ENCODE data around the gene KCNH5. TPM values are rescaled to one million over a fixed set of nuclear protein-coding genes. Genes with fewer than 3 reads are reported as not detected.

KCNH5 gene
- not detected for total RNA-seq

DNA sequence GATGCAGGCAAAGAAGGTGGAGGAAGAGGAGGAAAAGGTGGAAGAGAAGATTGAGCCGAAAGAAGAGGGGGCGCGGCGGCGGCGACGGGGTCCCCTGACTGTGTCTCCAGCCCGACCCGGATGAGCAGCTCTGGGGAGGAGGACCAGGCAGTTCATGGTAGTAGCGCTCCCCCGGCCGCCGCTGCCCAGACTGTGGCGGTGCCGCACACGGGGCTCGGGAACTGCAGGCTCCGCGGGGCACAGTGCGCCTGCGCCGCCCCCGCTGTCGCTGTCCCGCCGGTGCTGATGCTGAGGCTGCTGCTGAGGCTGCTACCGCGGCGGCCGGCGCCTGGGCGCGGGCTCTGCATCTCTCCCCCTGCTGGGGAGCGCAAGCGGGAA is at the start of gene KCNH5:
Gene KCNH5, minus strand, starts transcription at position 225 of the 378 bp plus-strand sequence. CDS start 272 bp downstream, outside the sequence.
- peak; percentile 32 for DNase-seq
- Mint-ChIP-seq H3K4me1 (ENCODE audit: low read depth) (no peaks in the 10 kb centered on the region), H3K27ac (no peak within 1 kb of the TSS), H3K4me3 (no peak within 1 kb of the TSS), H3K27me3 (peaks cover 23% of the 10 kb centered on the region), H3K9me3 (no peaks in the 10 kb centered on the region), H3K36me3 (no peaks in the 10 kb centered on the region)
- intact Hi-C loops (cut with micrococcal nuclease): no loop called here
- ChIA-PET CTCF (no interaction called here), POLR2A (no interaction called here)

- DNase-seq: no peak
- ChIA-PET CTCF (no interaction called here), POLR2A (no interaction called here)
- no peak overlapping the region for H3K4me3 Mint-ChIP-seq
- H3K27me3 Mint-ChIP-seq: peaks cover 2% of the 10 kb centered on the region
- intact Hi-C loops (cut with micrococcal nuclease): no loop called here
- no peaks in the 10 kb centered on the region for H3K4me1 Mint-ChIP-seq (ENCODE audit: low read depth)
- no peaks in the 10 kb centered on the region for H3K9me3 Mint-ChIP-seq
- H3K27ac Mint-ChIP-seq: no peak overlapping the region
- no peaks in the 10 kb centered on the region for H3K36me3 Mint-ChIP-seq
Measured at GRCh38 chr14:63091394-63091996, 46.2 kb upstream of the KCNH5 start.

GRCh38 chr14:63088865-63089264 is 43.6 kb upstream of the KCNH5 start:
- Mint-ChIP-seq H3K4me1 (ENCODE audit: low read depth) (no peaks in the 10 kb centered on the region), H3K27me3 (no peaks in the 10 kb centered on the region), H3K36me3 (no peaks in the 10 kb centered on the region), H3K9me3 (peaks cover 8% of the 10 kb centered on the region), H3K4me3 (no peak overlapping the region), H3K27ac (no peak overlapping the region)
- ChIA-PET CTCF (no interaction called here), POLR2A (no interaction called here)
- DNase-seq: no peak
- intact Hi-C loops (cut with micrococcal nuclease): no loop called here

GRCh38 chr14:63078569-63078968 is 33.3 kb upstream of the KCNH5 start:
- POLR2A ChIA-PET: no interaction called here
- no peak overlapping the region for H3K4me3 Mint-ChIP-seq
- peaks cover 1% of the 10 kb centered on the region for H3K27me3 Mint-ChIP-seq

GRCh38 chr14:63076488-63076887 is 31.2 kb upstream of the KCNH5 start:
- no peak for DNase-seq
- Mint-ChIP-seq H3K4me1 (ENCODE audit: low read depth) (no peaks in the 10 kb centered on the region), H3K4me3 (no peak overlapping the region), H3K27ac (no peak overlapping the region), H3K27me3 (peaks cover 1% of the 10 kb centered on the region), H3K36me3 (no peaks in the 10 kb centered on the region), H3K9me3 (no peaks in the 10 kb centered on the region)
- intact Hi-C loops (cut with micrococcal nuclease): no loop called here
- CTCF ChIA-PET: no interaction called here
- POLR2A ChIA-PET: no interaction called here

More at GRCh38 chr14:63078569-63078968, 33.3 kb upstream of the KCNH5 start:
- Mint-ChIP-seq H3K4me1 (ENCODE audit: low read depth) (no peaks in the 10 kb centered on the region), H3K9me3 (no peaks in the 10 kb centered on the region), H3K27ac (no peak overlapping the region), H3K36me3 (no peaks in the 10 kb centered on the region)
- CTCF ChIA-PET: no interaction called here
- intact Hi-C loops (cut with micrococcal nuclease): no loop called here
- no peak for DNase-seq

DNA sequence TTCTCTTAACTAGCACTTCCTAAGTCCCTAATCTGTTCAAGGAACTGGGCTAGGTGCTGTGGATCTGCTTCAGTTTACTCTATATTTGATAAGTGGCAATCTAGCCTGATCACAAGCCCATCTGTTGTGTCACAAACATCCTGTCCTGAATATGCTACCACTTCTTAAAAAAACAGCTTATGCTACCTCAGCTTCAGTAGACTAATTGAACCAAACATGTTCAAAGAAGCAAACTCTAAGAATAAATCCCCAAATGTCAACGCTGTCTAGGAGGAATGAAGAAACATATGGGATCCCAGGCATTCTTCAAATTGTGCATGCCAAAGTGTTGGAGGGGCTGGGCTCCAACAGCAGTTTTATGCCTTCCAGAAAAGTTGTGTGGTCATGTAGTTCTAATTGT is 10.4 kb upstream of the KCNH5 start:
- intact Hi-C loops (cut with micrococcal nuclease): no loop called here
- POLR2A ChIA-PET: no interaction called here
- Mint-ChIP-seq H3K36me3 (no peaks in the 10 kb centered on the region), H3K9me3 (no peaks in the 10 kb centered on the region), H3K27ac (no peak overlapping the region), H3K4me3 (no peak overlapping the region), H3K4me1 (ENCODE audit: low read depth) (no peaks in the 10 kb centered on the region), H3K27me3 (no peaks in the 10 kb centered on the region)
- DNase-seq: no peak
- CTCF ChIA-PET: no interaction called here

DNA sequence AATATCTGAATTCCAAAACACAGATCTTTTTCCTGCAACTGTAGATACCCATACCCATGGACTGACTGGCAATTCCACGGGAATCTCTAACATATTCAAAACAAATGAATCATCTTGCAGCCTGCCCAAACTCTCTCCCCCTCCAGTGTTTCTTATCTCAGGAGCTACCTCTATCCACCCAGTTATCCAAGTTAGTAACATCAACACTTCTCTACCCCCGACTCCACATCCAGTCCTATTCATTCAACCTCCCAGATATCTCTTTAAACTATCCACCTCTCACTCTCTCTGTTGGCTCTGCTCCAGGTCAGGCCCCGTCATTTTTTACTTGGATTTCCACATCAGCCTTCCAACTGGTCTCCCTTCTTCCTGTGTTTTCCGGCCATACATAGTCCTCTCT is 6.7 kb upstream of the KCNH5 start:
- Mint-ChIP-seq H3K27ac (no peak overlapping the region), H3K4me1 (ENCODE audit: low read depth) (no peaks in the 10 kb centered on the region), H3K4me3 (no peak overlapping the region), H3K9me3 (no peaks in the 10 kb centered on the region), H3K36me3 (no peaks in the 10 kb centered on the region), H3K27me3 (peaks cover 4% of the 10 kb centered on the region)
- CTCF ChIA-PET: no interaction called here
- DNase-seq: no peak
- intact Hi-C loops (cut with micrococcal nuclease): no loop called here
- POLR2A ChIA-PET: no interaction called here

DNA sequence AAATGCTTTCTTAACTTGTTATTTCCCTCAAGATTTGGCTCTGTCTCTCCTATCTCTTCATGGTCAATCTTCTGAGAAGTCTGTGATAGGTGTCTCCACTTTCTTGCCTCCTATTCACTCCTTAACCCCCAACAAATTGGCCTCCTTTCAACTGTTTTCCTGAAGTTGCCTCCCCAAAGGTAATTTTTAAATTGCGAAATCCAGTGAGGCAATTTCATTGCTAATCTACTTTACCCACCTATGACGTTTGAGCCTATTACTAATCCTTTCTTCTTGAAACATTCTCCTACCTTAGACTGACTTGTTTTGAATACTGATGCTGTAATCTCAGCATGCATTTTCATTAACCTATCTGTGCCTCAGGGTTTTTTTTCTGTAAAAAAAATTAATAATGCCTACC is 6.0 kb upstream of the KCNH5 start:
- Mint-ChIP-seq H3K27ac (no peak overlapping the region), H3K4me3 (no peak overlapping the region), H3K9me3 (no peaks in the 10 kb centered on the region), H3K4me1 (ENCODE audit: low read depth) (no peaks in the 10 kb centered on the region), H3K27me3 (peaks cover 10% of the 10 kb centered on the region), H3K36me3 (no peaks in the 10 kb centered on the region)
- CTCF ChIA-PET: no interaction called here
- DNase-seq: no peak
- intact Hi-C loops (cut with micrococcal nuclease): no loop called here
- POLR2A ChIA-PET: no interaction called here

DNA sequence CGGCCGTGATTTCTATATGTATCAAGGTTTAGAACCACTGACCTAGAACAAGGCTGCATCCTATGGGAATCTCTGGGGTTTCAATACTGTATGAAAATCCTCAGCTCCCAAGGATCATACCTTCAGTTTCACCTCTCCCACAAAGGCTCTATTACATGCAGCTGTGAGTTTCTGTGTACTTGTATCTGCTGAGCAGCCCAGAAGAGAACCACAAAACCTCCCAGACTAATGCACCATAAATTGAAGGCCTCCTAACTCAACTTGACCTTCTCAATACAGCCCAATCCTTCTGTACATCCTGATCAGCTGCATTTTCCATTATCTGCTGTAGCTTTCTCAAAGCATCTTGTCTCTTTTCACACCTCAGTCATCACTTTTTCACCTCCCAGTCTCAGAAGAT is 5.4 kb upstream of the KCNH5 start:
- ChIA-PET CTCF (no interaction called here), POLR2A (no interaction called here)
- Mint-ChIP-seq H3K27me3 (peaks cover 12% of the 10 kb centered on the region), H3K36me3 (no peaks in the 10 kb centered on the region), H3K27ac (no peak overlapping the region), H3K4me3 (no peak overlapping the region), H3K4me1 (ENCODE audit: low read depth) (no peaks in the 10 kb centered on the region), H3K9me3 (no peaks in the 10 kb centered on the region)
- no peak for DNase-seq
- intact Hi-C loops (cut with micrococcal nuclease): no loop called here

GRCh38 chr14:63046339-63047268 is 1.3 kb upstream of the KCNH5 start:
- POLR2A ChIA-PET: no interaction called here
- H3K27me3 Mint-ChIP-seq: peaks cover 23% of the 10 kb centered on the region
- H3K4me1 Mint-ChIP-seq (ENCODE audit: low read depth): no peaks in the 10 kb centered on the region
- no peaks in the 10 kb centered on the region for H3K36me3 Mint-ChIP-seq
- CTCF ChIA-PET: no interaction called here
- intact Hi-C loops (cut with micrococcal nuclease): no loop called here
- no peak overlapping the region for H3K4me3 Mint-ChIP-seq
- H3K27ac Mint-ChIP-seq: no peak overlapping the region
- no peaks in the 10 kb centered on the region for H3K9me3 Mint-ChIP-seq
- DNase-seq: no peak

- Mint-ChIP-seq H3K36me3 (no peaks in the 10 kb centered on the region), H3K4me1 (ENCODE audit: low read depth) (no peaks in the 10 kb centered on the region), H3K9me3 (no peaks in the 10 kb centered on the region), H3K27me3 (peaks cover 23% of the 10 kb centered on the region), H3K27ac (no peak overlapping the region), H3K4me3 (no peak overlapping the region)
- ChIA-PET CTCF (no interaction called here), POLR2A (no interaction called here)
- DNase-seq: no peak
- intact Hi-C loops (cut with micrococcal nuclease): no loop called here
Measured at GRCh38 chr14:63045612-63046320, 508 bp upstream of the KCNH5 start.

DNA sequence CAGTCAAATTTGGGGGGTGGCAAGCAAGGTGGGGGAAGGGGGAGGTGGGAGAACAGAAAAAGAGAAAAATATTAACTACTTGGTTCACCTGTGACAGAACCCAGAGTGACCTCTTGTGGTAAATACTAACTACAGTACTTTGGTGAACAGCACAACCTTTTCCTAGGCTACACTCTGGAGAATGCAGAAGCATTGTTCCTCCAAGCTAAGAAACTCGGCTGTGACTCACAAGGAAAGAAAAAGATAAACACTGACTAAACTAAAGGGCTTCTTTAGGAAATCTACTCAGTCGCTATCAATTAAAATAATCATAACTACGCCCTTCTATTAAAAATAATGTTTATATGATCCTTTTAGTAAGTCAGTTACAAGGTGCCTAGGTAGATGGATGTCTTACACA is 5.4 kb downstream of the KCNH5 start:
- H3K36me3 Mint-ChIP-seq: no peaks in the 10 kb centered on the region
- ChIA-PET CTCF (no interaction called here), POLR2A (no interaction called here)
- no peak overlapping the region for H3K27ac Mint-ChIP-seq
- H3K4me3 Mint-ChIP-seq: no peak overlapping the region
- H3K27me3 Mint-ChIP-seq: peaks cover 10% of the 10 kb centered on the region
- intact Hi-C loops (cut with micrococcal nuclease): no loop called here
- DNase-seq: no peak
- no peaks in the 10 kb centered on the region for H3K4me1 Mint-ChIP-seq (ENCODE audit: low read depth)
- H3K9me3 Mint-ChIP-seq: no peaks in the 10 kb centered on the region

GRCh38 chr14:63032641-63033040 is 12.6 kb downstream of the KCNH5 start:
- no peak for DNase-seq
- Mint-ChIP-seq H3K27ac (no peak overlapping the region), H3K9me3 (no peaks in the 10 kb centered on the region), H3K4me1 (ENCODE audit: low read depth) (no peaks in the 10 kb centered on the region), H3K4me3 (no peak overlapping the region), H3K27me3 (no peaks in the 10 kb centered on the region), H3K36me3 (no peaks in the 10 kb centered on the region)
- ChIA-PET POLR2A (no interaction called here), CTCF (no interaction called here)
- intact Hi-C loops (cut with micrococcal nuclease): no loop called here

Measured in activated CD4-positive, alpha-beta memory T cell treated with anti-CD3 and anti-CD28 coated beads for 36 hours (primary cell).